Astrocyte of the hippocampus (primary cell): Measurements from ENCODE around the gene CPSF6.

Experiments used
- DNase-seq: peaks from one replicate; pipeline ENCODE4 v3.0.0; 2011; ENCODE audit warnings: low read depth, low spot score

The CPSF6 gene

GRCh38 chr12:69239352-69239921, at the start of gene CPSF6:
Gene CPSF6, plus strand, starts transcription at chr12:69239569. Its CDS starts 78 bp downstream, at chr12:69239647.
- DNase-seq: peak; percentile 99

GRCh38 chr12:69196302-69197288, 42.8 kb upstream of the CPSF6 start:
- no peak for DNase-seq

- DNase-seq: peak; percentile 14
Measured at GRCh38 chr12:69199976-69200375, 39.4 kb upstream of the CPSF6 start.

- no peak for DNase-seq
Measured at GRCh38 chr12:69204191-69204590, 35.2 kb upstream of the CPSF6 start.

- no peak for DNase-seq
Measured at GRCh38 chr12:69210661-69211060, 28.7 kb upstream of the CPSF6 start.

GRCh38 chr12:69211160-69211559, 28.2 kb upstream of the CPSF6 start:
- DNase-seq: no peak

- no peak for DNase-seq
Measured at GRCh38 chr12:69214169-69214568, 25.2 kb upstream of the CPSF6 start.

GRCh38 chr12:69225251-69225910, 14.0 kb upstream of the CPSF6 start:
- no peak for DNase-seq

GRCh38 chr12:69231479-69231878, 7.9 kb upstream of the CPSF6 start:
- no peak for DNase-seq

GRCh38 chr12:69238589-69239351, 599 bp upstream of the CPSF6 start:
- DNase-seq: no peak

GRCh38 chr12:69239922-69240630, 707 bp downstream of the CPSF6 start:
- peak; percentile 78 for DNase-seq

- DNase-seq: no peak
Measured at GRCh38 chr12:69240631-69240995, 1.2 kb downstream of the CPSF6 start.

GRCh38 chr12:69241438-69242092, 2.2 kb downstream of the CPSF6 start:
- DNase-seq: no peak

- no peak for DNase-seq
Measured at GRCh38 chr12:69243099-69244084, 4.0 kb downstream of the CPSF6 start.

GRCh38 chr12:69247268-69248018, 8.1 kb downstream of the CPSF6 start:
- DNase-seq: no peak

- peak; percentile 64 for DNase-seq
Measured at GRCh38 chr12:69252033-69252432, 12.7 kb downstream of the CPSF6 start.

GRCh38 chr12:69254046-69254445, 14.7 kb downstream of the CPSF6 start:
- DNase-seq: peak; percentile 38

GRCh38 chr12:69254862-69255261, 15.5 kb downstream of the CPSF6 start:
- no peak for DNase-seq

GRCh38 chr12:69258655-69259054, 19.3 kb downstream of the CPSF6 start:
- DNase-seq: no peak
